HCT116 (cell line): ENCODE results near the gene GADD45G. TPM values are rescaled to one million over a fixed set of nuclear protein-coding genes. Genes with fewer than 3 reads are reported as not detected.

Experiments used
- ATAC-seq: fragments of 200-7000 bp; cut with Tn5 transposase; 2 replicates; pipeline ENCODE4 v1.9.1; 2020; ENCODE audit warnings: mild to moderate bottlenecking, moderate library complexity
- BruUV-seq: library from RNA; stranded (reverse); fragments of 400-500 nt; replicated peaks from 2 replicates; lab custom pipeline; 2021; lab: Mats Ljungman, UMichigan
- CTCF ChIA-PET: fragments of 300-600 bp; sonication (Branson Sonifier 250); formaldehyde crosslinking; loops from one replicate; lab custom pipeline; 2021; ENCODE audit warnings: antibody characterized with exemption; lab: Charles Lee
- POLR2A ChIA-PET: fragments of 300-600, 350-600 bp; sonication (Branson Sonifier 250); formaldehyde crosslinking; loops from one replicate; lab custom pipeline; 2021; ENCODE audit warnings: antibody characterized with exemption; lab: Charles Lee
- RAD21 ChIA-PET, 2 experiments: fragments of 300-600 bp; sonication (Branson Sonifier 250); formaldehyde crosslinking; loops; one replicate each; lab custom pipeline; 2023; ENCODE audit warnings: low total read pairs in 2 of 2; ENCODE audit not compliant: uncharacterized antibody in 2 of 2, unreplicated experiment in 2 of 2, low non-redundant PET in 1 of 2; lab: Charles Lee
- DNase-seq: peaks from one replicate; pipeline ENCODE4 v3.0.0-alpha.2; 2010; ENCODE audit warnings: low read depth, low spot score
- H2AFZ ChIP-seq: fragments of 200-600 bp; shearing (Covaris generic), sonication (generic); 2 replicates; pipeline ENCODE4 v1.6.1; 2017; ENCODE audit warnings: low read depth, mixed run types, mixed read lengths, antibody characterized with exemption, low read length; ENCODE audit not compliant: poor library complexity, severe bottlenecking
- H3K27ac ChIP-seq: 2 replicates; pipeline ENCODE4 v1.5.1; 2012; ENCODE audit warnings: low read depth, low read length
- H3K27me3 ChIP-seq: fragments of 200-600 bp; sonication (generic); 2 replicates; pipeline ENCODE4 v1.6.1; 2016; ENCODE audit warnings: mixed run types, low read length, mixed read lengths; ENCODE audit not compliant: insufficient read depth
- H3K36me3 ChIP-seq, 2 experiments: fragments of 200-500 bp in 1 of 2; fragments of 200-600 bp in 1 of 2; sonication (Bioruptor generic) in 1 of 2; sonication (generic) in 1 of 2; 2 replicates each; pipeline versions ENCODE4 v1.5.1 to v1.6.1; 2014 to 2016; ENCODE audit warnings: low read length in 2 of 2, inconsistent platforms in 1 of 2, mixed read lengths in 1 of 2, mixed run types in 1 of 2; ENCODE audit not compliant: insufficient read depth in 2 of 2, control insufficient read depth in 1 of 2
- H3K4me1 ChIP-seq, 2 experiments: fragments of 200-600 bp in 1 of 2; sonication (generic) in 1 of 2; 2 replicates each; pipeline versions ENCODE4 v1.5.1 to v1.6.1; 2012 to 2017; ENCODE audit warnings: low read length in 2 of 2, inconsistent platforms in 1 of 2, mild to moderate bottlenecking in 1 of 2, mixed read lengths in 1 of 2, mixed run types in 1 of 2, moderate library complexity in 1 of 2; ENCODE audit not compliant: insufficient read depth in 2 of 2, control insufficient read depth in 1 of 2
- H3K4me2 ChIP-seq: fragments of 200-600 bp; sonication (generic); 2 replicates; pipeline ENCODE4 v1.6.1; 2017; ENCODE audit warnings: mixed run types, low read length, mixed read lengths
- H3K4me3 ChIP-seq, 2 experiments: fragments of 200-600 bp in 1 of 2; sonication (generic) in 1 of 2; replicated peaks in 1 of 2; 2 replicates each; pipeline ENCODE4 v1.5.1; 2011 to 2016; ENCODE audit warnings: low read length in 2 of 2, control low read depth in 1 of 2, low read depth in 1 of 2, mild to moderate bottlenecking in 1 of 2, mixed read lengths in 1 of 2, mixed run types in 1 of 2
- H3K79me2 ChIP-seq: fragments of 200-600 bp; sonication (generic); 2 replicates; pipeline ENCODE4 v1.6.1; 2017; ENCODE audit warnings: mild to moderate bottlenecking, mixed run types, low read length, moderate library complexity, mixed read lengths; ENCODE audit not compliant: insufficient read depth
- H3K9ac ChIP-seq: fragments of 200-600 bp; sonication (generic); 2 replicates; pipeline ENCODE4 v1.6.1; 2016; ENCODE audit warnings: low read length, mixed read lengths
- H3K9me2 ChIP-seq: fragments of 200-600 bp; sonication (generic), shearing (Covaris generic); 2 replicates; pipeline ENCODE4 v1.6.1; 2017; ENCODE audit warnings: mixed run types, mild to moderate bottlenecking, moderate library complexity; ENCODE audit not compliant: insufficient read depth
- H3K9me3 ChIP-seq, 2 experiments: fragments of 200-500 bp in 1 of 2; fragments of 200-600 bp in 1 of 2; sonication (Bioruptor generic) in 1 of 2; sonication (generic) in 1 of 2; 2 replicates each; pipeline ENCODE4 v1.6.1; 2014 to 2017; ENCODE audit warnings: low read length in 2 of 2, mixed read lengths in 2 of 2, inconsistent platforms in 1 of 2, low read depth in 1 of 2, mild to moderate bottlenecking in 1 of 2, mixed run types in 1 of 2, moderate library complexity in 1 of 2; ENCODE audit not compliant: control insufficient read depth in 1 of 2, insufficient read depth in 1 of 2
- H4K20me1 ChIP-seq: fragments of 200-600 bp; sonication (generic), shearing (Covaris generic); 2 replicates; pipeline ENCODE4 v1.6.1; 2017; ENCODE audit warnings: mixed run types, mild to moderate bottlenecking, moderate library complexity; ENCODE audit not compliant: insufficient read depth
- CBX3 ChIP-seq: IDR thresholded peaks from 2 replicates; pipeline ENCODE4 v1.6.1; 2012; ENCODE audit warnings: low read depth
- CEBPB ChIP-seq: IDR thresholded peaks from 2 replicates; pipeline ENCODE4 v1.6.1; 2012; ENCODE audit warnings: low read depth
- EGR1 ChIP-seq: IDR thresholded peaks from 2 replicates; pipeline ENCODE4 v1.6.1; 2012; ENCODE audit warnings: low read depth
- ELF1 ChIP-seq: IDR thresholded peaks from 2 replicates; pipeline ENCODE4 v1.6.1; 2012; ENCODE audit warnings: low read depth, borderline replicate concordance
- EZH2 ChIP-seq: fragments of 200-600 bp; sonication (generic); IDR thresholded peaks from 2 replicates; pipeline ENCODE4 v1.6.1; 2017; ENCODE audit warnings: antibody characterized with exemption, mixed run types
- FOSL1 ChIP-seq: IDR thresholded peaks from 2 replicates; pipeline ENCODE4 v1.6.1; 2012; ENCODE audit warnings: low read depth
- JUND ChIP-seq: IDR thresholded peaks from 2 replicates; pipeline ENCODE4 v1.6.1; 2012
- MAX ChIP-seq: IDR thresholded peaks from 2 replicates; pipeline ENCODE4 v1.6.1; 2012
- POLR2A ChIP-seq: IDR thresholded peaks from 2 replicates; pipeline ENCODE4 v1.7.0; 2011; ENCODE audit warnings: borderline replicate concordance; ENCODE audit not compliant: insufficient read depth, insufficient read length; ENCODE audit errors: extremely low read depth
- RAD21 ChIP-seq: IDR thresholded peaks from 2 replicates; pipeline ENCODE4 v1.6.1; 2012; ENCODE audit warnings: low read depth, mild to moderate bottlenecking
- SIN3A ChIP-seq: IDR thresholded peaks from 2 replicates; pipeline ENCODE4 v1.6.1; 2012; ENCODE audit warnings: low read depth
- SP1 ChIP-seq: IDR thresholded peaks from 2 replicates; pipeline ENCODE4 v1.6.1; 2012; ENCODE audit warnings: low read depth
- SRF ChIP-seq: IDR thresholded peaks from 2 replicates; pipeline ENCODE4 v1.6.1; 2012; ENCODE audit warnings: low read depth
- TCF7L2 ChIP-seq: IDR thresholded peaks from 2 replicates; pipeline ENCODE4 v1.7.0; 2011; ENCODE audit warnings: borderline replicate concordance, inconsistent platforms; ENCODE audit not compliant: insufficient read depth, insufficient read length; ENCODE audit errors: extremely low read depth
- ZNF274 ChIP-seq: fragments of 200-500 bp; sonication (Bioruptor generic); IDR thresholded peaks from 2 replicates; pipeline ENCODE4 v1.6.1; 2014; ENCODE audit warnings: mild to moderate bottlenecking, low read depth, low read length, inconsistent platforms
- intact Hi-C: fragments of 100-400 bp; cut with micrococcal nuclease; formaldehyde crosslinking; loops from 2 replicates; pipeline ENCODE4 v1.10.0; 2022
- total RNA-seq: library from RNA; stranded (reverse); gene quantifications from one replicate; pipeline ENCODE4 v1.2.1, GENCODE V29; 2021; ENCODE audit not compliant: unreplicated experiment
- TF ChIP-seq, protein P1 (sequence below): IDR thresholded peaks from 2 replicates; pipeline ENCODE4 v1.6.1; 2011; ENCODE audit warnings: mild to moderate bottlenecking, low read length, moderate library complexity; ENCODE audit not compliant: insufficient replicate concordance; ENCODE audit errors: extremely low read depth
- TF ChIP-seq, protein P2 (sequence below): IDR thresholded peaks from 2 replicates; pipeline ENCODE4 v1.6.1; 2012; ENCODE audit warnings: low read depth

The GADD45G gene
- total RNA-seq, 1 experiment from 2014 or later: not detected

DNA sequence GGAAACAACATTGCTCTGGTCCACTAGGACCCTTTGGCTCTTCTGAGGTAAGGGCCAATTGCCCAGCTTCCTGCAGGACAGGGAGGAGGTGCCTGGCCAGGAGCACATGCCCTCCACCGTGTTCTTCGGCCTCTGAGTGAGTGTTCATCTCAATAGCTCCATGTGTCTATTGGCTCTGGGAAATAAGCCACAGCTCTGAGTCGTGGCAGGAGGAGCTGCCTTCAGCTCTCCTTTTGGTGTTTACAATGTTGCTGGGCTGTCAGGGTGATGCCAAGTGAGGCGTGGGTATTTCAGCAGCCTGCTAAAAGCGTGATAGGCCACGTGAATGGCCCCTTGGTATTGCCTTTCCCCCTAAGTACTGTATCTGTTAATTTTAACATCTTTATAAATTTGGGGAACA, 26.6 kb downstream of the GADD45G start (continued):
- TF ChIP-seq, protein P1, sequence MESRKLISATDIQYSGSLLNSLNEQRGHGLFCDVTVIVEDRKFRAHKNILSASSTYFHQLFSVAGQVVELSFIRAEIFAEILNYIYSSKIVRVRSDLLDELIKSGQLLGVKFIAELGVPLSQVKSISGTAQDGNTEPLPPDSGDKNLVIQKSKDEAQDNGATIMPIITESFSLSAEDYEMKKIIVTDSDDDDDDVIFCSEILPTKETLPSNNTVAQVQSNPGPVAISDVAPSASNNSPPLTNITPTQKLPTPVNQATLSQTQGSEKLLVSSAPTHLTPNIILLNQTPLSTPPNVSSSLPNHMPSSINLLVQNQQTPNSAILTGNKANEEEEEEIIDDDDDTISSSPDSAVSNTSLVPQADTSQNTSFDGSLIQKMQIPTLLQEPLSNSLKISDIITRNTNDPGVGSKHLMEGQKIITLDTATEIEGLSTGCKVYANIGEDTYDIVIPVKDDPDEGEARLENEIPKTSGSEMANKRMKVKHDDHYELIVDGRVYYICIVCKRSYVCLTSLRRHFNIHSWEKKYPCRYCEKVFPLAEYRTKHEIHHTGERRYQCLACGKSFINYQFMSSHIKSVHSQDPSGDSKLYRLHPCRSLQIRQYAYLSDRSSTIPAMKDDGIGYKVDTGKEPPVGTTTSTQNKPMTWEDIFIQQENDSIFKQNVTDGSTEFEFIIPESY: no peak
- no peak for TF ChIP-seq CEBPB
- no peak for TF ChIP-seq SP1
- TF ChIP-seq JUND: no peak

DNA sequence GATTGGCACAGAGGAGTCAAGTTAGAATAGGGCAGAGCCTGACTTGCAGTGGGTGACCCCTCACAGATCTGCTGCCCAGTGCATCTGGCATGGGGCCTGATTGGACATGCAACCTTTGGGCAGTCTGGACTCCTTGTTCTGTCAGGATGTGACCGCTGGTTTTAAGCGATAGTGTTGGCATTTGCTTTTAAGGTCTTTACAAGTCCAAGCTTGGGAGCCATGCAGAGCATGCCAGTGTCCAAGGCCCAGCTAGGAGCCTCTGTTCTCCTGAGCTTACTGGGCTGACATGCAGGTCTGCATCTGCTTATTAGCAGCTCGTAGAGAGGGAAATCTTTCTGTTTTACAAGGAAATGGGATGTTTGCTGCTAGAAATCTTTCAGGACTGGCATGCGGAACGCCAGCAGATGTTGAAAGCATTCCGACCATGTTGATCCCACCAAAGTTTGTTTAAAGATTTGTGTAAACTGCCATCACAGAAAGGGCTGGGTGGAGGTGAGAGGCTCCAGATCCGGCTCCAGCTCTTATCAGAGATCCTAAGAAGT, 27.5 kb downstream of the GADD45G start:
- Histone ChIP-seq H4K20me1 (no peaks in the 10 kb centered on the region), H3K9me2 (no peaks in the 10 kb centered on the region), H3K27me3 (peaks cover 35% of the 10 kb centered on the region; the same call in 1 of the 2 replicates), H3K79me2 (no peaks in the 10 kb centered on the region), H3K9ac (no peak overlapping the region), H2AFZ (no peak overlapping the region), H3K27ac (no peak overlapping the region), H3K4me2 (no peak overlapping the region), H3K4me3 (no peak overlapping the region), H3K36me3 (no peaks in the 10 kb centered on the region), H3K4me1 (no peaks in the 10 kb centered on the region), H3K9me3 (no peaks in the 10 kb centered on the region)
- TF ChIP-seq EGR1 (no peak), TCF7L2 (no peak), EZH2 (no peak), SRF (no peak), ZNF274 (no peak), SIN3A (no peak), POLR2A (no peak), JUND (no peak), MAX (no peak), CBX3 (no peak), RAD21 (no peak), ELF1 (no peak), FOSL1 (no peak)
- TF ChIP-seq, protein P1: no peak
- TF ChIP-seq, protein P2, sequence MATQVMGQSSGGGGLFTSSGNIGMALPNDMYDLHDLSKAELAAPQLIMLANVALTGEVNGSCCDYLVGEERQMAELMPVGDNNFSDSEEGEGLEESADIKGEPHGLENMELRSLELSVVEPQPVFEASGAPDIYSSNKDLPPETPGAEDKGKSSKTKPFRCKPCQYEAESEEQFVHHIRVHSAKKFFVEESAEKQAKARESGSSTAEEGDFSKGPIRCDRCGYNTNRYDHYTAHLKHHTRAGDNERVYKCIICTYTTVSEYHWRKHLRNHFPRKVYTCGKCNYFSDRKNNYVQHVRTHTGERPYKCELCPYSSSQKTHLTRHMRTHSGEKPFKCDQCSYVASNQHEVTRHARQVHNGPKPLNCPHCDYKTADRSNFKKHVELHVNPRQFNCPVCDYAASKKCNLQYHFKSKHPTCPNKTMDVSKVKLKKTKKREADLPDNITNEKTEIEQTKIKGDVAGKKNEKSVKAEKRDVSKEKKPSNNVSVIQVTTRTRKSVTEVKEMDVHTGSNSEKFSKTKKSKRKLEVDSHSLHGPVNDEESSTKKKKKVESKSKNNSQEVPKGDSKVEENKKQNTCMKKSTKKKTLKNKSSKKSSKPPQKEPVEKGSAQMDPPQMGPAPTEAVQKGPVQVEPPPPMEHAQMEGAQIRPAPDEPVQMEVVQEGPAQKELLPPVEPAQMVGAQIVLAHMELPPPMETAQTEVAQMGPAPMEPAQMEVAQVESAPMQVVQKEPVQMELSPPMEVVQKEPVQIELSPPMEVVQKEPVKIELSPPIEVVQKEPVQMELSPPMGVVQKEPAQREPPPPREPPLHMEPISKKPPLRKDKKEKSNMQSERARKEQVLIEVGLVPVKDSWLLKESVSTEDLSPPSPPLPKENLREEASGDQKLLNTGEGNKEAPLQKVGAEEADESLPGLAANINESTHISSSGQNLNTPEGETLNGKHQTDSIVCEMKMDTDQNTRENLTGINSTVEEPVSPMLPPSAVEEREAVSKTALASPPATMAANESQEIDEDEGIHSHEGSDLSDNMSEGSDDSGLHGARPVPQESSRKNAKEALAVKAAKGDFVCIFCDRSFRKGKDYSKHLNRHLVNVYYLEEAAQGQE: no peak
- RAD21 ChIA-PET: no interaction called here
- CTCF ChIA-PET: no interaction called here
- no peak for ATAC-seq
- no peak for DNase-seq
- BruUV-seq: no TSS peak
- POLR2A ChIA-PET: no interaction called here
- intact Hi-C loops: no loop called here
